Erythroblast (primary cell): ENCODE measurements around the gene RELB.

ENCODE experiments used
- GATA1 ChIP-seq: IDR thresholded peaks from 2 replicates; pipeline ENCODE4 v1.6.1; 2011; ENCODE audit warnings: low read depth, mild to moderate bottlenecking, control low read depth, low read length, moderate library complexity
- POLR2A ChIP-seq: IDR thresholded peaks from 2 replicates; pipeline ENCODE4 v1.6.1; 2011; ENCODE audit warnings: mild to moderate bottlenecking, low read length

- no peak for TF ChIP-seq POLR2A
- no peak for TF ChIP-seq GATA1
Measured at GRCh38 chr19:45079911-45080370, 78.7 kb downstream of the RELB start.
